Measurements from ENCODE around the gene LRRC8D.
A peak's percentile ranks its signal among the peaks of the same experiment; 100 is the strongest.

Gene LRRC8D

DNA sequence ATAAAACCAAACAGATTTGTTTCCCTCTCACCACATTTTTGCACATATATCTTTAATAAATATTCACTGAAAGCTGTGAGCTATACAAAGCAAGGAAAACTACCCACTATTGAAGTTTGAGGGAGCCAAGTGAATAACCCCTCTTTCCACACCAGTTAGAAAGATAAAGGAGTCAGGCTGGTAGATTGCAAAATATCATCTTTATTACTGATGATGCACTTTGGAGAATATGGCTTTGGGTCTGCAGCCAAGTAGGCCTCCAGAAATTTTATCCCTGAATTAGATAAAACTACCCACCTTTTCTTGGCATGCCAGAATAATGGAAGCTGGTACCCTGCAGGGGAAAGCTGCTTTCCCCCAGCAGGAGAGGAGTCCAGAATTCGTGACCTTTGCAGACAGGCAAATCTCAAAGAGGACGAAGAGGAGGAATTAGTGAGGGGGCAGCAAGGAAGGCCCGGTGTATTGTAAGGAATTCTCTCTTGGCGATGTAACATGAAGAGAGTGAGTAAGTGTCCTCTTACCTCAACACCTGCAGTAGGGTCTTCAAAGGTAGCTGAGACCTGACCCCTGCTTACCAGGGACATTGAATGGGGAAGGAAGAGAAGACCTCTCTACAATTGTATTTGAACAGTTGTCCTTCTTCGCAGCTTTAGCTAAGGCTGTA is 84.7 kb downstream of the LRRC8D start:
- H3K27me3 ChIP-seq (ENCODE audit: control insufficient read depth, insufficient read depth, low read length) = no peaks in the 10 kb centered on the region
- peak overlapping the region; percentile 89 for H3K27ac ChIP-seq (ENCODE audit: low read depth, low read length)
- H3K4me3 ChIP-seq (ENCODE audit: low read depth, low read length) = no peak overlapping the region
- H3K9me3 ChIP-seq (ENCODE audit: control insufficient read depth, insufficient read depth, low read length) = no peaks in the 10 kb centered on the region
- no peaks in the 10 kb centered on the region for H3K36me3 ChIP-seq (ENCODE audit: control insufficient read depth, insufficient read depth, low read length)
- H3K9ac ChIP-seq (ENCODE audit: low read depth, low read length) = no peak overlapping the region
- peaks cover 53% of the 10 kb centered on the region for H3K4me1 ChIP-seq (ENCODE audit: control insufficient read depth, insufficient read depth, low read length)

DNA sequence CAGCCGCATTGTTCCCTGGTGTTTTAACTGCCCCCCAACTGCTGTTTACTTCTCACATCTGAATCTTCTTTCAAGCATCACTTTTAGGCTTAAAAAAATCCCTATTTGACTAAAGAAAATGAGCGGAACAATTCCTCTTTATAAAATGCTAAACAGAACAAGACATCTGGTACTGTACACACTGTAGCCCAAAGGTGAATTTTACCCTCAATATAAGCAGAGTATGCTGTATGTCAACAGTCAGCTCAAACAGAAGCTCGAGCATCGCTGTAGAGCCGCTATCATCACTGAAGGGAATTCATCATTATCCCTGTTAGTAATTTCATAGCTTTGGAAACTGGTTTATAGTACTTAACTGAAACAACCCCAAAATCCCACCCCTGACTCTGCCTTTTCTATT is 85.3 kb downstream of the LRRC8D start:
- H3K9ac ChIP-seq (ENCODE audit: low read depth, low read length) = peak overlapping the region; percentile 30; the same call in 1 of the 2 replicates
- peaks cover 58% of the 10 kb centered on the region for H3K4me1 ChIP-seq (ENCODE audit: control insufficient read depth, insufficient read depth, low read length)

DNA sequence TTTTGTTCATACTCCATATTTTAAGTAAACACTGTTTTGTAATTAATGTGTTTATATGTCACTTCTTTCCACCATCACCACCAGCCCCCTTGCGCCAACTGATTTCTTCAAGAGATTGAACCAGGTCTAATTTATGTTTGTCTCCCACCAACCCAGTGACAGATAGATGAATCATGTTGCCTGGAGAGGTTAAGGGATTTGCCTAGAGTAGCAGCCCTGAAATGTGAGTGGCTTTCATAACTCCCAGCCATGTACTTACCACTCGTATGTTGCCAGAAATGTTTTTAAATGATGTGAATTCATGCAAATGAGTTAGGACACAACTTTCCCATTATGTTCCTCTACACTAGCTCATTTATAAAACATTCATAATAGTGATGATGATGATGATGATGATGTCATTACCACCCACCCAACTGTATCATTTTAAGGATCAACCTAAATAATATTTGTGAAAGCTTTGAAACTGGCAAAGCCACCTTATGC is 86.9 kb downstream of the LRRC8D start:
- no peak overlapping the region for H3K9ac ChIP-seq (ENCODE audit: low read depth, low read length)
- H3K4me3 ChIP-seq (ENCODE audit: low read depth, low read length) = no peak overlapping the region
- no peaks in the 10 kb centered on the region for H3K9me3 ChIP-seq (ENCODE audit: control insufficient read depth, insufficient read depth, low read length)
- no peaks in the 10 kb centered on the region for H3K36me3 ChIP-seq (ENCODE audit: control insufficient read depth, insufficient read depth, low read length)
- H3K4me1 ChIP-seq (ENCODE audit: control insufficient read depth, insufficient read depth, low read length) = peaks cover 75% of the 10 kb centered on the region
- H3K27me3 ChIP-seq (ENCODE audit: control insufficient read depth, insufficient read depth, low read length) = no peaks in the 10 kb centered on the region
- H3K27ac ChIP-seq (ENCODE audit: low read depth, low read length) = no peak overlapping the region

More for the DNA sequence above, 85.3 kb downstream of the LRRC8D start:
- no peak overlapping the region for H3K4me3 ChIP-seq (ENCODE audit: low read depth, low read length)
- no peaks in the 10 kb centered on the region for H3K9me3 ChIP-seq (ENCODE audit: control insufficient read depth, insufficient read depth, low read length)
- H3K27me3 ChIP-seq (ENCODE audit: control insufficient read depth, insufficient read depth, low read length) = no peaks in the 10 kb centered on the region
- H3K27ac ChIP-seq (ENCODE audit: low read depth, low read length) = peak overlapping the region; percentile 89
- H3K36me3 ChIP-seq (ENCODE audit: control insufficient read depth, insufficient read depth, low read length) = no peaks in the 10 kb centered on the region

DNA sequence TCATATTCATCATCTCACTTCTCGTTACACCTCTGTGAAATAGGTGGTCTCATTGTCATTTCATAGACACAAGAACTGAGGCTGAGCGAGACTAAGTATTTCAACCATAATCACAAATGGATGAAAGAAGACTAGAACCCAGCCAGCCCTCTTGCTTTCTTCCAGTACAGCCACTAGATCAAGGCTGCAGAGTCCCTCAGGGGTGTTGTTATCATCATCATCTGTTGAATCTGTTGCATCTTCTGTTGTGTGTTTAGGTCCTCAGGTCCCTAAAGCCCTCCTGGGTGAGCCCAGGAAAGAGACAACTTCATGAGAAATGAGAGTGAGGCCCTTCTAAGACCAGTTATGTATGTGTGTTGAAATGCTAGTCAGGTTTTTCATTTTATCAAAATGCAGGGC is 87.4 kb downstream of the LRRC8D start:
- H3K27me3 ChIP-seq (ENCODE audit: control insufficient read depth, insufficient read depth, low read length) = no peaks in the 10 kb centered on the region

DNA sequence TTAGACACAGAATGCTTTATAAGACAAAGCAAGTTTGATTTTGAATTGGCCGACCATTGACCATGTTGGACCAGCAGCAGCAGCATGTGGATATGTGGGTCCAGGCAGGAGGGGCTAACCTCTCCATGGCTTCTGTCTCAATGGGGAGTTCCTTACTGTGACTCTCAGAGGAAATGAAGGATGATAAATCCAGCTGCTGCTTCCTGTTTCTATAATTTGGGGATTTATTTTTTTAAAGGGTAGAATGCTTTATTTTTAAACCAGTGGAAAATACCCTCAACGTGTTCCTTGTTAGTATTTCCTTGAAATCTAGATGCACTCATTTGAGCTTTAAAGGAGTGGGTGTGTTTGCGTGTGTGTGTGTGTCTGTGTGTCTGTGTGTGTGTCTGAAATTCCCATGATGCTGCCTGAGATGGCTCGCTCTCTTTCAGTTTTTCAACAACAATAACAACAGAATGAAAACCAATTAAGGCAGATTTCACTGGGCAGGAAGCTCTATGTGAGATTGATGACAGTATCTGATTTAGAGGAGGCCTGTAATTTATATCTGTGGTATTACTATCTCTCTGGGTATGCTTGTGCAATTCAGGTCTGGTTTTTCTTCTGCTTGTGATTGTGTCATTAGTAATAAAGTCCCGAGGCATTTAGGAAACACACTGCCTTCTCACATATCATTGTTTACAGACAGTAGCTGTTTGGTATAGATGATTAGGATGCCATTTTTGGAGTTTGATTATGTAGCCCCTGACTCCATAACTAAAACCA is 88.0 kb downstream of the LRRC8D start:
- H3K9me3 ChIP-seq (ENCODE audit: control insufficient read depth, insufficient read depth, low read length) = no peaks in the 10 kb centered on the region
- no peaks in the 10 kb centered on the region for H3K27me3 ChIP-seq (ENCODE audit: control insufficient read depth, insufficient read depth, low read length)
- peak overlapping the region; percentile 16 for H3K27ac ChIP-seq (ENCODE audit: low read depth, low read length)
- no peak overlapping the region for H3K4me3 ChIP-seq (ENCODE audit: low read depth, low read length)
- peaks cover 80% of the 10 kb centered on the region for H3K4me1 ChIP-seq (ENCODE audit: control insufficient read depth, insufficient read depth, low read length)
- no peak overlapping the region for H3K9ac ChIP-seq (ENCODE audit: low read depth, low read length)
- H3K36me3 ChIP-seq (ENCODE audit: control insufficient read depth, insufficient read depth, low read length) = no peaks in the 10 kb centered on the region

More for the DNA sequence above, 87.4 kb downstream of the LRRC8D start:
- Histone ChIP-seq H3K9ac (ENCODE audit: low read depth, low read length) (no peak overlapping the region), H3K36me3 (ENCODE audit: control insufficient read depth, insufficient read depth, low read length) (no peaks in the 10 kb centered on the region), H3K4me3 (ENCODE audit: low read depth, low read length) (no peak overlapping the region), H3K27ac (ENCODE audit: low read depth, low read length) (peak overlapping the region; percentile 16), H3K9me3 (ENCODE audit: control insufficient read depth, insufficient read depth, low read length) (no peaks in the 10 kb centered on the region), H3K4me1 (ENCODE audit: control insufficient read depth, insufficient read depth, low read length) (peaks cover 80% of the 10 kb centered on the region)

DNA sequence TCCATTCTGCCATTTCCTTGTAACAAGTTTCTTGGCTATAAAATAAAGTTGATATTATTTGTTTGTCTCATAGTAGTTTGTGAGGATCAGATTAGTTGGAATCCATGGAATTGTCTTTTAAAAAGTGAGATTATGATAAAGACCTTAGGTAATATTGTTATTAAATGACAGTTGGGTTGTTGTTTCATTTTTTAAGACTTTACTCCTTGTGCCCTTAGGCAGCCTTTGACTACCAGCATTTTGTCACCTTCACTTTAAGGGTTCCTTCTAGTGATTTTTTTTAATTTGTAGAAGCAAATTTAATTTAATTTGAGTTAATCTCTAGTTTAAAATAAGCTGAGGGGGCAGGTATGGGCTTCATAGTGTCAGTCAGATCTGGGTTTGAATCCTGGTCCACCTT is 89.4 kb downstream of the LRRC8D start:
- H3K4me1 ChIP-seq (ENCODE audit: control insufficient read depth, insufficient read depth, low read length) = peaks cover 69% of the 10 kb centered on the region
- no peak overlapping the region; the same call in 1 of the 2 replicates for H3K9ac ChIP-seq (ENCODE audit: low read depth, low read length)
- H3K36me3 ChIP-seq (ENCODE audit: control insufficient read depth, insufficient read depth, low read length) = no peaks in the 10 kb centered on the region
- peak overlapping the region; percentile 23; the same call in 1 of the 2 replicates for H3K4me3 ChIP-seq (ENCODE audit: low read depth, low read length)
- peak overlapping the region; percentile 95 for H3K27ac ChIP-seq (ENCODE audit: low read depth, low read length)
- H3K9me3 ChIP-seq (ENCODE audit: control insufficient read depth, insufficient read depth, low read length) = no peaks in the 10 kb centered on the region
- H3K27me3 ChIP-seq (ENCODE audit: control insufficient read depth, insufficient read depth, low read length) = no peaks in the 10 kb centered on the region

DNA sequence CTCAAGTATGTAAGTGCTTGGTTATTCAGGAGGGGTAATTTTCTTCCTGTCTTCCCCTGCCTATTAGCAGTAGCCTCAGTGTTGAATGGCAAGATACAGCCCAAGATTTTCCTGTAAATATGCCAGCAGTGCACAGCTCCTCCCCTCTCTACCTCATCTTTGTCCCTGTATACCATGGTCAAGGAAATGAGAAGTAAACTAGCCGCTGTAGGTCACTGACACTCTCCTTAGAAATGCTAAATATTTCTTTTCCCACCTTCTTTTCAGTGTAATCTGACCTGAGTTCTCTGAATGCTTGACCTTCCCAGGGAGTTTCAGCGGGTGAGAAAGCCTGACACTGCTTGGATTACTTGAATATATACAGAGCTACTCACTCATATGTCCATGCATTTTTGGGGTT is 89.9 kb downstream of the LRRC8D start:
- Histone ChIP-seq H3K27me3 (ENCODE audit: control insufficient read depth, insufficient read depth, low read length) (no peaks in the 10 kb centered on the region), H3K9ac (ENCODE audit: low read depth, low read length) (no peak overlapping the region; the same call in 1 of the 2 replicates), H3K27ac (ENCODE audit: low read depth, low read length) (peak overlapping the region; percentile 95), H3K9me3 (ENCODE audit: control insufficient read depth, insufficient read depth, low read length) (no peaks in the 10 kb centered on the region), H3K4me3 (ENCODE audit: low read depth, low read length) (peak overlapping the region; percentile 23; the same call in 1 of the 2 replicates), H3K4me1 (ENCODE audit: control insufficient read depth, insufficient read depth, low read length) (peaks cover 65% of the 10 kb centered on the region), H3K36me3 (ENCODE audit: control insufficient read depth, insufficient read depth, low read length) (no peaks in the 10 kb centered on the region)

DNA sequence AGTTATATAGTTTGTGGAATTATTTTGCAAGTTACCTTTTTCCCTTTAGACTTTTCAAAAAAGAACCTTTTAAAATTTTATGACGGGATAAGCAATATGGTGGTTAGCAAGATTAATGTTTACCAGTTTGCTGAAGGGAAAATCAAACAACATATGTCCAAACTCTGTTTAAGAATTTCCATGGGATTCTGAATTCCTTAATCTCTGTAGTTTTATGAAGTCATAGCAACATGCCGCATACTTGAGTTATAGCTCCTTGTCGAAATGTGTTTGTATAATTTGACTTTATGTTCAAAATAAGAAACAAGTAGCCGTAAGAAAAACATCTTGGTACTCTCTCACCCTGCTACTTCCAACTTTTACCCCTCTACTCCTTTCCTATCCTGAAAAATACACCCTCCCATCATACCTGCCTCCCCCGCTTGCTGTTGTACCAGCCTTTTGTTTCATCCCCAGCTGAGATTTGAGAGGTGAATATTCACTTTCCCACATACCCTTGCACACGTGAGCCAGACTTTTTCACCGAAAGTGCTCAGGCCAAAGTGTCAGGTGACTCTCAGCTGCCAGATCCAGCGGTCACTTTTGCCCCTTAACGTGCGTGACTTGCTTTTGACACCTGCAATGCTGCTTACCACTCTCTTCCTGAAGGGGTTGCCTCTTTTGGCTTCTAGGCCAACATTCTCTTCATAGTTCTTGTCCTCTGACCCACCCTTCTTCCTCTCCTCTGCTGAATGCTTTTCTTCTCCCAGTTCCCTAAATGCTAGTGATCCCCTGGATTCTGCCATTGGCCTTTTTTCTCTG is 90.6 kb downstream of the LRRC8D start:
- H3K27ac ChIP-seq (ENCODE audit: low read depth, low read length) = peak overlapping the region; percentile 95
- H3K4me3 ChIP-seq (ENCODE audit: low read depth, low read length) = peak overlapping the region; percentile 19; the same call in 1 of the 2 replicates
- H3K9me3 ChIP-seq (ENCODE audit: control insufficient read depth, insufficient read depth, low read length) = no peaks in the 10 kb centered on the region
- H3K36me3 ChIP-seq (ENCODE audit: control insufficient read depth, insufficient read depth, low read length) = no peaks in the 10 kb centered on the region
- H3K9ac ChIP-seq (ENCODE audit: low read depth, low read length) = peak overlapping the region; percentile 19
- H3K27me3 ChIP-seq (ENCODE audit: control insufficient read depth, insufficient read depth, low read length) = no peaks in the 10 kb centered on the region
- H3K4me1 ChIP-seq (ENCODE audit: control insufficient read depth, insufficient read depth, low read length) = peaks cover 64% of the 10 kb centered on the region

DNA sequence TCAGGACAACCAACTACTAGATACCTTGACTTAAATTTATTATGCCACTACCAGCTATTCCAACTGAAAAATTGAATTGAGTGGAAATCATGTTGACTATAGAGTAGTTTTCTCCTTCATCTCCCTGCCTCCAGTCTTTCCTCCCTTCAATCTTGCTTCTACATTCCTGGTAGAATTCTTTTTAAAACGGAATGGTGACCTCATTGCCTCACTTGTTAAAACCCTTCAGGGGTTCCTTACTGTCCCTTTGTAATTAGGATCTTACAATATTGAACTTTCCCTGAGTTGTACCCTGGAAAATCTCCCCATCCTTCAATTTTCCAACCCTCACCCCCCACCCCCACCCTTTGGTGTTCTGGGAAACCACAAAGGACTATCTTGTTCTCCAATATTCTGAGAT is 91.2 kb downstream of the LRRC8D start:
- Histone ChIP-seq H3K27me3 (ENCODE audit: control insufficient read depth, insufficient read depth, low read length) (no peaks in the 10 kb centered on the region), H3K4me3 (ENCODE audit: low read depth, low read length) (peak overlapping the region; percentile 17; the same call in 1 of the 2 replicates), H3K9me3 (ENCODE audit: control insufficient read depth, insufficient read depth, low read length) (no peaks in the 10 kb centered on the region), H3K9ac (ENCODE audit: low read depth, low read length) (peak overlapping the region; percentile 19), H3K4me1 (ENCODE audit: control insufficient read depth, insufficient read depth, low read length) (peaks cover 57% of the 10 kb centered on the region), H3K27ac (ENCODE audit: low read depth, low read length) (peak overlapping the region; percentile 95), H3K36me3 (ENCODE audit: control insufficient read depth, insufficient read depth, low read length) (no peaks in the 10 kb centered on the region)

DNA sequence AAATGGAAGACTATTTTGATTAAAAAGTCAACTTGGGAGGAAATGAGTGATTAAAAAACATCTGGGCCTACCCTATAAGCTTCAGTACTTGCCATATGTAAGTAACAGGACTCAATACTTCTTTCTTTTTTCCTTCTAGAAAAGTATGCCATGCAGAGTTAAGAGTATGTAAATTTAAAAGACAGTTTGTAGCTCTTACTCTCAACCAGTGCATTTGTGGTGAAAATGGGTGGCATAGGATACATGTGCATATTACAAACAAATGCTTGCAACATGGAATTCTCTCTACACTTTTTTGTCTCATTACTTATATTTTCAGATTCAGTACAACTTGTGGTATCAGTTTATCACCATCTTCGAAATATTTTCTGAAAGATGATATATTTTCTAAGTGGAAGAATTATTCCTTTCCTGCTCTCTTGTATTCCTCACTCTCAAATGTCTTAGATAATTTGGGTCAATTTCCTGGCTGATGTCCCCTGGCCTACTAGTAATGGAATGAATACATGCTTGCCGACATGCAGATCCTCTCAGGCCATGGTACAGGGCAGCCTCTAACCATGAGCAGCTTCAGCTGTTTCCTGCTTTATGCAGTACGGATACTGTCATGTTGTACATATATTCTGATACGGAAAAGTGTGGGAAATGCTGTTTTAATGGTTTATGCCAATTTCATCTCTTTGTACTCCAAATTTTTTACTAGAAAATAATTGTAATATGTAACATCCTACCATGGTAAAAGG is 92.7 kb downstream of the LRRC8D start:
- Histone ChIP-seq H3K9ac (ENCODE audit: low read depth, low read length) (no peak overlapping the region), H3K27me3 (ENCODE audit: control insufficient read depth, insufficient read depth, low read length) (no peaks in the 10 kb centered on the region), H3K4me3 (ENCODE audit: low read depth, low read length) (no peak overlapping the region), H3K27ac (ENCODE audit: low read depth, low read length) (peak overlapping the region; percentile 34), H3K9me3 (ENCODE audit: control insufficient read depth, insufficient read depth, low read length) (no peaks in the 10 kb centered on the region), H3K4me1 (ENCODE audit: control insufficient read depth, insufficient read depth, low read length) (peaks cover 61% of the 10 kb centered on the region), H3K36me3 (ENCODE audit: control insufficient read depth, insufficient read depth, low read length) (no peaks in the 10 kb centered on the region)

All from HUES48 (cell line).